ENCODE results near the gene DUSP12. TPM values are rescaled to one million over a fixed set of nuclear protein-coding genes. Genes with fewer than 3 reads are reported as not detected.

The DUSP12 gene
- total RNA-seq, 4 donors from 2014 or later = 16.4 to 62.7 (median 29.3) TPM

DNA sequence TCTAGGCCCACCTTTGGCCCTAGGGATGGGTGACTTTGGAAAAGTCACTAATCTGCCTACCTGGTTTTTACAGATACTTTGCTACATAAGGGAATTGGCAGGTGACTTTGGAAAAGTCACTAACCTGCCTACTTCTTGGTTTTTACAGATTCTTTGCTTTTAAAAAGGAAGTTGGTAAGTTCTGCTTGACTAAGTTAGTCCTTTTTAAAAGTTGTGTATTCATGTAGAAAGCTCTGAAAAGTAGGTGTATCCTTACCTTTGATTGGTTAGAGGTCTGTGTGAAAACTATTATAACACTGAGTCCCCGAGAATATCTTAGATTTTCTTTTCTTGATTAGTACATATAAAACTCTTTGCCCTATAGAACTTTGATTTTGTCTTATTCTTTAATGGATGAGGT, 28.9 kb downstream of the DUSP12 start:
- intact Hi-C loops (cut with DNase I; ENCODE audit: low total_unique reads) = no loop called here
- TF ChIP-seq POLR2A (IDR thresholded peaks at IDR 0.05) = no peak
- TF ChIP-seq, protein P1, sequence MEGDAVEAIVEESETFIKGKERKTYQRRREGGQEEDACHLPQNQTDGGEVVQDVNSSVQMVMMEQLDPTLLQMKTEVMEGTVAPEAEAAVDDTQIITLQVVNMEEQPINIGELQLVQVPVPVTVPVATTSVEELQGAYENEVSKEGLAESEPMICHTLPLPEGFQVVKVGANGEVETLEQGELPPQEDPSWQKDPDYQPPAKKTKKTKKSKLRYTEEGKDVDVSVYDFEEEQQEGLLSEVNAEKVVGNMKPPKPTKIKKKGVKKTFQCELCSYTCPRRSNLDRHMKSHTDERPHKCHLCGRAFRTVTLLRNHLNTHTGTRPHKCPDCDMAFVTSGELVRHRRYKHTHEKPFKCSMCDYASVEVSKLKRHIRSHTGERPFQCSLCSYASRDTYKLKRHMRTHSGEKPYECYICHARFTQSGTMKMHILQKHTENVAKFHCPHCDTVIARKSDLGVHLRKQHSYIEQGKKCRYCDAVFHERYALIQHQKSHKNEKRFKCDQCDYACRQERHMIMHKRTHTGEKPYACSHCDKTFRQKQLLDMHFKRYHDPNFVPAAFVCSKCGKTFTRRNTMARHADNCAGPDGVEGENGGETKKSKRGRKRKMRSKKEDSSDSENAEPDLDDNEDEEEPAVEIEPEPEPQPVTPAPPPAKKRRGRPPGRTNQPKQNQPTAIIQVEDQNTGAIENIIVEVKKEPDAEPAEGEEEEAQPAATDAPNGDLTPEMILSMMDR (IDR thresholded peaks at IDR 0.05) = no peak
- H3K27me3 ChIP-seq = no peaks in the 10 kb centered on the region
- H3K36me3 ChIP-seq = no peaks in the 10 kb centered on the region
- H3K27ac ChIP-seq = no peak overlapping the region
- no peak for DNase-seq
- no peaks in the 10 kb centered on the region for H3K9me3 ChIP-seq
- no peaks in the 10 kb centered on the region for H3K4me1 ChIP-seq
- H3K4me3 ChIP-seq = no peak overlapping the region

- Histone ChIP-seq H3K27ac (no peak overlapping the region), H3K36me3 (no peaks in the 10 kb centered on the region), H3K4me1 (no peaks in the 10 kb centered on the region), H3K9me3 (no peaks in the 10 kb centered on the region), H3K27me3 (no peaks in the 10 kb centered on the region), H3K4me3 (no peak overlapping the region)
- intact Hi-C loops (cut with DNase I; ENCODE audit: low total_unique reads) = no loop called here
- no peak for TF ChIP-seq POLR2A (IDR thresholded peaks at IDR 0.05)
- TF ChIP-seq, protein P1 (IDR thresholded peaks at IDR 0.05) = no peak
- no peak for DNase-seq
Observed at GRCh38 chr1:161779393-161779792, 29.8 kb downstream of the DUSP12 start.

DNA sequence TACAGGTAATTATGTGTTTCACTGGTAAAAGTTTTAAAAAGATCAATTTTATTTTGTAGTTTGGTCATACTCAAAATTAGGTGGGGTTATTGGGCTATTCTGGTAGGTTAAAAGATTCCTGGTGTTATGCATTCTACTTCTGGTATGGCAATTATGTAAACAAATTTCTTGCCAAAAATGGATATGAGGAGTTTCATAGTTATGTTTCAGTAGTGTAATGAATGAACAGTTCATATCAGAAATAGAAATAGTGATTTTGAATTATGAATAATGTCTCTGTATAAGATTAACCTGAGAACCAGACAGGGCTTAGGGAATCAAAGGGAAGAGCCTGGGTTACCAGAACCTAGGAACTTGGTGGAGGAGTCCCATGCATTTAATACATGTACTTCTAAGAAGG, 32.4 kb downstream of the DUSP12 start:
- intact Hi-C loops (cut with DNase I; ENCODE audit: low total_unique reads) = no loop called here
- Histone ChIP-seq H3K27me3 (no peaks in the 10 kb centered on the region), H3K4me3 (no peak overlapping the region), H3K4me1 (no peaks in the 10 kb centered on the region), H3K9me3 (no peaks in the 10 kb centered on the region), H3K27ac (no peak overlapping the region), H3K36me3 (no peaks in the 10 kb centered on the region)
- no peak for DNase-seq
- no peak for TF ChIP-seq POLR2A (IDR thresholded peaks at IDR 0.05)
- TF ChIP-seq, protein P1 (IDR thresholded peaks at IDR 0.05) = no peak

GRCh38 chr1:161782886-161783285, 33.3 kb downstream of the DUSP12 start:
- no peaks in the 10 kb centered on the region for H3K36me3 ChIP-seq
- no peak overlapping the region for H3K4me3 ChIP-seq
- no peaks in the 10 kb centered on the region for H3K9me3 ChIP-seq
- no peak for DNase-seq
- intact Hi-C loops (cut with DNase I; ENCODE audit: low total_unique reads) = no loop called here
- no peak for TF ChIP-seq POLR2A (IDR thresholded peaks at IDR 0.05)
- TF ChIP-seq, protein P1 (IDR thresholded peaks at IDR 0.05) = no peak
- no peaks in the 10 kb centered on the region for H3K4me1 ChIP-seq
- H3K27me3 ChIP-seq = no peaks in the 10 kb centered on the region
- H3K27ac ChIP-seq = no peak overlapping the region

DNA sequence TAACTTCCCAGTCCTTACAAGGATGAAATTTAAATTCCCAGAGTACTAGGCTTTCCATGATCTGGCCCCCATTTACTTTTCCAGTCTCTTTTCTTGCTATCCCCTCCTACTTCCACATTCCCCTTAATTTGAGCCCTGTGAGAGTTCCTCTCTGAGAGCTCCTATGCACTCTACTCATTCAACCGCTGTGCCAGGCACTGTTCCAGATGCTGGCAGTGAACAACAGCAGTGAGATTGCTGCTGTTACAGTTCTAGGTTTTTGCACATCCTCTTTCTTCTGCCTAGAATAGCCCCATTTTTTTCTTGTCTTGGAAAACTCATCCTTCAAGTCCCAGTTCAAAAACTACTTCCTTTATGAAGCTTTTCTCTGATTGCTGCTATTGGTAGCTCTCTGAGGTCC, 35.4 kb downstream of the DUSP12 start:
- no peak for DNase-seq
- Histone ChIP-seq H3K27ac (no peak overlapping the region), H3K27me3 (no peaks in the 10 kb centered on the region), H3K4me3 (no peak overlapping the region), H3K9me3 (no peaks in the 10 kb centered on the region), H3K36me3 (no peaks in the 10 kb centered on the region), H3K4me1 (no peaks in the 10 kb centered on the region)
- intact Hi-C loops (cut with DNase I; ENCODE audit: low total_unique reads) = no loop called here
- TF ChIP-seq POLR2A (IDR thresholded peaks at IDR 0.05) = no peak
- TF ChIP-seq, protein P1 (IDR thresholded peaks at IDR 0.05) = no peak
